HEK293 (cell line): Measurements from ENCODE around the gene NFIX.

Experiments used
- CTCF ChIA-PET: fragments of 350-600 bp; formaldehyde crosslinking; extraction: SDS; loops from one replicate; lab custom pipeline; 2021; ENCODE audit warnings: antibody characterized with exemption; lab: Yijun Ruan, JAX
- POLR2A ChIA-PET: fragments of 300-600 bp; formaldehyde crosslinking; extraction: SDS; loops from one replicate; lab custom pipeline; 2020; ENCODE audit warnings: antibody characterized with exemption, inconsistent platforms; lab: Yijun Ruan, JAX
- H3K27ac ChIP-seq: fragments of 200-500 bp; sonication (Bioruptor generic); 2 replicates; pipeline ENCODE4 v1.5.1; 2014; ENCODE audit warnings: low read depth, low read length, control low read depth, inconsistent platforms; ENCODE audit errors: extremely low read depth
- H3K36me3 ChIP-seq, 2 experiments: fragments of 200-500 bp in 1 of 2; sonication (Bioruptor generic) in 1 of 2; 1 replicate in 1 of 2; 2 replicates in 1 of 2; pipeline ENCODE4 v1.5.1; 2014 to 2017; ENCODE audit warnings: inconsistent platforms in 2 of 2, low read length in 2 of 2; ENCODE audit not compliant: control insufficient read depth in 2 of 2, insufficient read depth in 1 of 2
- H3K4me1 ChIP-seq: fragments of 200-500 bp; sonication (Bioruptor generic); 2 replicates; pipeline ENCODE4 v1.5.1; 2014; ENCODE audit warnings: mild to moderate bottlenecking, low read length, inconsistent platforms; ENCODE audit not compliant: control insufficient read depth, insufficient read depth
- H3K4me3 ChIP-seq: 2 replicates; pipeline ENCODE4 v1.5.1; 2011; ENCODE audit warnings: low read depth, mild to moderate bottlenecking, control low read depth, low read length, moderate library complexity
- H3K9me3 ChIP-seq: fragments of 200-500 bp; sonication (Bioruptor generic); 2 replicates; pipeline ENCODE4 v1.5.1; 2014; ENCODE audit warnings: low read depth, low read length, inconsistent platforms; ENCODE audit not compliant: control insufficient read depth, insufficient read depth
- EGR2 ChIP-seq: fragments of 450-650 bp; formaldehyde crosslinking; IDR thresholded peaks from 2 replicates; pipeline ENCODE4 v1.5.1; 2016; ENCODE audit warnings: low read depth, missing biosample characterization, missing genetic modification characterization
- ELK4 ChIP-seq: IDR thresholded peaks from 2 replicates; pipeline ENCODE4 v1.6.1; 2011; ENCODE audit warnings: mild to moderate bottlenecking, low read depth, low read length, borderline replicate concordance
- KLF1 ChIP-seq: fragments of 450-650 bp; formaldehyde crosslinking; IDR thresholded peaks from 2 replicates; pipeline ENCODE4 v1.5.1; 2016; ENCODE audit warnings: missing biosample characterization, missing genetic modification characterization
- KLF9 ChIP-seq: fragments of 450-650 bp; formaldehyde crosslinking; IDR thresholded peaks from 2 replicates; pipeline ENCODE4 v1.5.1; 2016; ENCODE audit warnings: missing biosample characterization, missing genetic modification characterization, low read depth
- REST ChIP-seq: fragments of 450-650 bp; formaldehyde crosslinking; IDR thresholded peaks from 2 replicates; pipeline ENCODE4 v1.5.1; 2016; ENCODE audit warnings: missing biosample characterization, missing genetic modification characterization
- SP7 ChIP-seq: fragments of 450-650 bp; formaldehyde crosslinking; IDR thresholded peaks from 2 replicates; pipeline ENCODE4 v1.5.1; 2016; ENCODE audit warnings: missing biosample characterization, missing genetic modification characterization
- ZFHX2 ChIP-seq: fragments of 450-650 bp; formaldehyde crosslinking; conservative IDR thresholded peaks from 2 replicates; pipeline ENCODE4 v1.5.1; 2016; ENCODE audit warnings: missing biosample characterization, missing genetic modification characterization
- ZIC2 ChIP-seq: fragments of 450-650 bp; formaldehyde crosslinking; IDR thresholded peaks from 2 replicates; pipeline ENCODE4 v1.5.1; 2016; ENCODE audit warnings: missing biosample characterization, missing genetic modification characterization
- ZNF148 ChIP-seq: fragments of 450-650 bp; formaldehyde crosslinking; IDR thresholded peaks from 2 replicates; pipeline ENCODE4 v1.5.0; 2017; ENCODE audit warnings: missing biosample characterization, missing genetic modification characterization, borderline replicate concordance
- ZNF274 ChIP-seq, 2 experiments: fragments of 200-500 bp in 1 of 2; fragments of 450-650 bp in 1 of 2; sonication (Bioruptor generic) in 1 of 2; formaldehyde crosslinking in 1 of 2; IDR thresholded peaks; 2 replicates each; pipeline versions ENCODE4 v1.5.1 to v1.6.1; 2014 to 2016; ENCODE audit warnings: borderline replicate concordance in 1 of 2, inconsistent platforms in 1 of 2, low read length in 1 of 2, missing biosample characterization in 1 of 2, missing genetic modification characterization in 1 of 2
- ZNF391 ChIP-seq: fragments of 450-650 bp; formaldehyde crosslinking; IDR thresholded peaks from 2 replicates; pipeline ENCODE4 v1.5.1; 2016; ENCODE audit warnings: low read depth, missing biosample characterization, missing genetic modification characterization, borderline replicate concordance
- ZNF707 ChIP-seq: fragments of 450-650 bp; formaldehyde crosslinking; IDR thresholded peaks from 2 replicates; pipeline ENCODE4 v1.5.1; 2016; ENCODE audit warnings: missing biosample characterization, missing genetic modification characterization

The NFIX gene

GRCh38 chr19:13043285-13043684 lies 48.0 kb downstream of the NFIX start:
- H3K4me3 ChIP-seq: no peak overlapping the region
- CTCF ChIA-PET: interaction anchor here (0.6 to 5.1 kb wide), 7 partner anchors 10 to 321 kb away, joined by 3 to 26 read pairs (median 4); no protein-coding TSS in a partner anchor
- H3K36me3 ChIP-seq: no peaks in the 10 kb centered on the region
- TF ChIP-seq ZNF148 (no peak), REST (peak; percentile 87)
- no peak overlapping the region for H3K27ac ChIP-seq
- no peaks in the 10 kb centered on the region for H3K9me3 ChIP-seq
- POLR2A ChIA-PET: interaction anchor here (1.7 kb wide), 1 partner anchor 11 kb away, joined by 4 read pairs; no protein-coding TSS in a partner anchor
- H3K4me1 ChIP-seq: no peaks in the 10 kb centered on the region

GRCh38 chr19:13044231-13044836 lies 49.1 kb downstream of the NFIX start:
- TF ChIP-seq ZIC2 (tag by site-specific recombination) (peak; percentile 83), ZNF391 (tag by site-specific recombination) (no peak), ZNF707 (tag by site-specific recombination) (peak; percentile 67; the same call in 1 of the 2 replicates), EGR2 (tag by site-specific recombination) (peak; percentile 99), SP7 (peak; percentile 92), ZFHX2 (tag by site-specific recombination) (peak; percentile 100), KLF9 (tag by site-specific recombination) (no peak)
- Histone ChIP-seq H3K27ac (no peak overlapping the region), H3K4me3 (no peak overlapping the region), H3K4me1 (no peaks in the 10 kb centered on the region), H3K36me3 (no peaks in the 10 kb centered on the region), H3K9me3 (no peaks in the 10 kb centered on the region)
- POLR2A ChIA-PET: interaction anchor here (0.7 to 1.8 kb wide), 2 partner anchors 8 to 10 kb away, joined by 3 to 7 read pairs; no protein-coding TSS in a partner anchor
- CTCF ChIA-PET: interaction anchor here (0.8 to 5.1 kb wide), 6 partner anchors 9 to 79 kb away, joined by 3 to 26 read pairs (median 8); no protein-coding TSS in a partner anchor

GRCh38 chr19:13045812-13046211 lies 50.5 kb downstream of the NFIX start:
- ChIA-PET CTCF (interaction anchor here (0.8 to 5.1 kb wide), 5 partner anchors 9 to 80 kb away, joined by 3 to 26 read pairs (median 5); no protein-coding TSS in a partner anchor), POLR2A (interaction anchor here (1.8 kb wide), 1 partner anchor 9 kb away, joined by 7 read pairs; no protein-coding TSS in a partner anchor)
- TF ChIP-seq ELK4 (no peak), KLF1 (tag by site-specific recombination) (0 out of 2 replicates have a peak, but pooled peaks have one; percentile 16), ZNF274 (IDR thresholded peaks at IDR 0.05; ENCODE audit: low read length) (no peak), ZNF274 (tag by site-specific recombination; IDR thresholded peaks at IDR 0.05; ENCODE audit: borderline replicate concordance) (no peak)

More at GRCh38 chr19:13045812-13046211, 50.5 kb downstream of the NFIX start:
- Histone ChIP-seq H3K9me3 (no peaks in the 10 kb centered on the region), H3K4me3 (no peak overlapping the region), H3K4me1 (no peaks in the 10 kb centered on the region), H3K27ac (no peak overlapping the region), H3K36me3 (no peaks in the 10 kb centered on the region)
